Lung microvascular endothelial cell (primary cell): ENCODE data around the gene MCC. TPM values are rescaled to one million over a fixed set of nuclear protein-coding genes. Genes with fewer than 3 reads are reported as not detected.
"Not testable (repeated sequence)": the region's sequence is repeated elsewhere in the genome, so short reads cannot be mapped to it uniquely, and the experiment has no call there.

Experiments used
- DNase-seq, 2 donors: peaks; one replicate each; pipeline versions ENCODE4 v3.0.0 to v3.0.0-alpha.2; 2010; ENCODE audit warnings: low read depth in 2 of 2
- total RNA-seq: library from RNA; depleted of rRNA; stranded (reverse); fragments of >200 nt; gene quantifications from 2 replicates; pipeline ENCODE4 v1.2.1, GENCODE V29; 2014

The MCC gene
- total RNA-seq, 1 donor from 2014 or later = 16.9 TPM

- no peak for DNase-seq
Measured at GRCh38 chr5:113490317-113490716, 2.1 kb upstream of the MCC start.

- peak in 1 of 2 donors; percentile 92 for DNase-seq
Measured at GRCh38 chr5:113489299-113489698, 1.0 kb upstream of the MCC start.

- DNase-seq = no peak
Measured at GRCh38 chr5:113488645-113489184, 462 bp upstream of the MCC start.

- peak; percentile 9 to 10 for DNase-seq
Measured at GRCh38 chr5:113487416-113487780, 855 bp downstream of the MCC start.

GRCh38 chr5:113480243-113480642, 8.0 kb downstream of the MCC start:
- DNase-seq = no peak

- DNase-seq = no peak
Measured at GRCh38 chr5:113478691-113479090, 9.6 kb downstream of the MCC start.

- no peak for DNase-seq
Measured at GRCh38 chr5:113474100-113474728, 14.0 kb downstream of the MCC start.

GRCh38 chr5:113463032-113463431, 25.2 kb downstream of the MCC start:
- DNase-seq = no peak

GRCh38 chr5:113457106-113457505, 31.1 kb downstream of the MCC start:
- not testable (repeated sequence) for DNase-seq

- DNase-seq = no peak
Measured at GRCh38 chr5:113452941-113453340, 35.3 kb downstream of the MCC start.

GRCh38 chr5:113451797-113452196, 36.5 kb downstream of the MCC start:
- no peak for DNase-seq

GRCh38 chr5:113450929-113451328, 37.3 kb downstream of the MCC start:
- no peak for DNase-seq

GRCh38 chr5:113450462-113450861, 37.8 kb downstream of the MCC start:
- no peak for DNase-seq

- no peak for DNase-seq
Measured at GRCh38 chr5:113448252-113448651, 40.0 kb downstream of the MCC start.

GRCh38 chr5:113447498-113448050, 40.7 kb downstream of the MCC start:
- DNase-seq = no peak

- DNase-seq = no peak
Measured at GRCh38 chr5:113446358-113446927, 41.8 kb downstream of the MCC start.

GRCh38 chr5:113437111-113437510, 51.1 kb downstream of the MCC start:
- DNase-seq = no peak

- no peak for DNase-seq
Measured at GRCh38 chr5:113435575-113435974, 52.7 kb downstream of the MCC start.

GRCh38 chr5:113434889-113435288, 53.4 kb downstream of the MCC start, which contains the start of gene TSSK1B:
TSS of gene TSSK1B (minus strand) at chr5:113434989. CDS start at chr5:113434839, 150 bp downstream.
- no peak for DNase-seq

GRCh38 chr5:113433862-113434612, 54.2 kb downstream of the MCC start:
- no peak for DNase-seq

- DNase-seq = no peak
Measured at GRCh38 chr5:113433071-113433470, 55.2 kb downstream of the MCC start.

GRCh38 chr5:113427871-113428574, 60.2 kb downstream of the MCC start:
- DNase-seq = no peak
